HEK293T (cell line): ENCODE results near the gene TXNL4B.
"Not testable (repeated sequence)": the region's sequence is repeated elsewhere in the genome, so short reads cannot be mapped to it uniquely, and the experiment has no call there.

Source experiments
- CTCF ChIA-PET: fragments of 350-600 bp; formaldehyde crosslinking; extraction: SDS; loops from one replicate; lab custom pipeline; 2021; ENCODE audit warnings: antibody characterized with exemption, inconsistent platforms; lab: Yijun Ruan, JAX
- POLR2A ChIA-PET: fragments of 350-600 bp; formaldehyde crosslinking; extraction: SDS; loops from one replicate; lab custom pipeline; 2020; ENCODE audit warnings: antibody characterized with exemption, inconsistent platforms; lab: Yijun Ruan, JAX
- DNase-seq: peaks from one replicate; pipeline ENCODE4 v3.0.0; 2012; ENCODE audit warnings: mixed read lengths; ENCODE audit errors: extremely low spot score
- ARNT ChIP-seq: fragments of 450-650 bp; IDR thresholded peaks from 2 replicates; pipeline ENCODE4 v1.6.1; 2017; ENCODE audit warnings: mild to moderate bottlenecking
- BHLHE40 ChIP-seq: fragments of 450-650 bp; IDR thresholded peaks from 2 replicates; pipeline ENCODE4 v1.6.1; 2016; ENCODE audit warnings: mild to moderate bottlenecking, moderate library complexity, borderline replicate concordance
- CTBP1 ChIP-seq: fragments of 450-650 bp; IDR thresholded peaks from 2 replicates; pipeline ENCODE4 v1.6.1; 2016; ENCODE audit warnings: borderline replicate concordance
- ELF4 ChIP-seq: fragments of 450-650 bp; IDR thresholded peaks from 2 replicates; pipeline ENCODE4 v1.6.1; 2017; ENCODE audit warnings: antibody characterized with exemption
- FOXA1 ChIP-seq: fragments of 450-650 bp; IDR thresholded peaks from 2 replicates; pipeline ENCODE4 v1.6.1; 2016; ENCODE audit warnings: mild to moderate bottlenecking
- FOXK2 ChIP-seq: fragments of 450-650 bp; IDR thresholded peaks from 2 replicates; pipeline ENCODE4 v1.6.1; 2016; ENCODE audit warnings: mild to moderate bottlenecking
- FOXM1 ChIP-seq: fragments of 450-650 bp; IDR thresholded peaks from 2 replicates; pipeline ENCODE4 v1.6.1; 2017; ENCODE audit warnings: mild to moderate bottlenecking, borderline replicate concordance
- HDGF ChIP-seq: fragments of 450-650 bp; IDR thresholded peaks from 2 replicates; pipeline ENCODE4 v1.6.1; 2017; ENCODE audit warnings: antibody characterized with exemption, borderline replicate concordance
- L3MBTL2 ChIP-seq: fragments of 450-650 bp; conservative IDR thresholded peaks from 2 replicates; pipeline ENCODE4 v1.6.1; 2016; ENCODE audit warnings: mild to moderate bottlenecking
- LEF1 ChIP-seq: fragments of 450-650 bp; IDR thresholded peaks from 2 replicates; pipeline ENCODE4 v1.6.1; 2017; ENCODE audit warnings: mild to moderate bottlenecking, borderline replicate concordance
- NFRKB ChIP-seq: fragments of 450-650 bp; IDR thresholded peaks from 2 replicates; pipeline ENCODE4 v1.6.1; 2016; ENCODE audit warnings: mild to moderate bottlenecking, moderate library complexity
- PKNOX1 ChIP-seq: fragments of 450-650 bp; IDR thresholded peaks from 2 replicates; pipeline ENCODE4 v1.6.1; 2016
- SP1 ChIP-seq: fragments of 450-650 bp; IDR thresholded peaks from 2 replicates; pipeline ENCODE4 v1.6.1; 2017
- SUZ12 ChIP-seq: fragments of 450-650 bp; IDR thresholded peaks from 2 replicates; pipeline ENCODE4 v1.6.1; 2016; ENCODE audit warnings: mild to moderate bottlenecking
- TARDBP ChIP-seq: fragments of 450-650 bp; IDR thresholded peaks from 2 replicates; pipeline ENCODE4 v1.6.1; 2016
- ZNF384 ChIP-seq: fragments of 450-650 bp; IDR thresholded peaks from 2 replicates; pipeline ENCODE4 v1.6.1; 2016

The TXNL4B gene

GRCh38 chr16:72084445-72084844 is 9.0 kb downstream of the TXNL4B start:
- POLR2A ChIA-PET: no interaction called here
- TF ChIP-seq NFRKB (no peak), LEF1 (no peak), SP1 (no peak), L3MBTL2 (no peak), TARDBP (no peak), ELF4 (no peak), CTBP1 (no peak), SUZ12 (no peak), HDGF (no peak), PKNOX1 (no peak), ZNF384 (no peak), FOXK2 (no peak), FOXM1 (no peak), BHLHE40 (no peak), ARNT (no peak), FOXA1 (no peak)
- no peak for DNase-seq
- CTCF ChIA-PET: no interaction called here

- ChIA-PET POLR2A (no interaction called here), CTCF (interaction anchor here (0.7 kb wide), 1 partner anchor 202 kb away, joined by 3 read pairs; no protein-coding TSS in a partner anchor)
- no peak for DNase-seq
- TF ChIP-seq CTBP1: no peak
- TF ChIP-seq ZNF384: no peak
- no peak for TF ChIP-seq BHLHE40
- no peak for TF ChIP-seq ARNT
- no peak for TF ChIP-seq PKNOX1
These were observed 9.5 kb downstream of the TXNL4B start for GRCh38 chr16:72083778-72084404.

DNA sequence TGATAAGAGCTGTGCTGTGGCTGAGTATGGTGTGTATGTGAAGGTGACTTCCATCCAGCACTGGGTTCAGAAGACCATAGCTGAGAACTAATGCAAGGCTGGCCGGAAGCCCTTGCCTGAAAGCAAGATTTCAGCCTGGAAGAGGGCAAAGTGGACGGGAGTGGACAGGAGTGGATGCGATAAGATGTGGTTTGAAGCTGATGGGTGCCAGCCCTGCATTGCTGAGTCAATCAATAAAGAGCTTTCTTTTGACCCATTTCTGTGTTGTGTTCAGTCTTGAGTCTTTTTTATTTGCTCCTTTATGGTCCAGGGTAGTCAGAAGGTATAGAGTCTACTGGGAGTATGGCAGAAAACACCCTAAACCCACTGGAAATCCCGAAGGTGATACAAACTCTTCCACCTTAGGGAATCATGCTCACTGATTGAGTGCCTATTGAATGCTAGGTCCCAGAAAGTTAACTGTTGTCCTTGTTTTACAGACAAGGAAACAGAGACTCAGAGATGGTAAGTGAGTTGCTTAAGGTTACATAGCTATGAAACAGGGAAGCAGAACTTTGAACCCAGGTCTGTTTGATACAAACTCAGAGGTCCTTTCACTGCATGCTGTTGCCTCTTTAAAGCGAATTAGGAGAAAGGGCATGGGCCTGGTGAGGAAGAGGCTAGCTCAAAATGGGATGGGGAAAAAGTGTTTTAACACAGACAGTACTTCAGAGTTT is 16.3 kb downstream of the TXNL4B start:
- POLR2A ChIA-PET: interaction anchor here (1.7 kb wide), 1 partner anchor 16 kb away, joined by 5 read pairs; the partner anchor contains the start of genes DHX38 and TXNL4B
- CTCF ChIA-PET, DNase-seq: not testable (repeated sequence)

DNA sequence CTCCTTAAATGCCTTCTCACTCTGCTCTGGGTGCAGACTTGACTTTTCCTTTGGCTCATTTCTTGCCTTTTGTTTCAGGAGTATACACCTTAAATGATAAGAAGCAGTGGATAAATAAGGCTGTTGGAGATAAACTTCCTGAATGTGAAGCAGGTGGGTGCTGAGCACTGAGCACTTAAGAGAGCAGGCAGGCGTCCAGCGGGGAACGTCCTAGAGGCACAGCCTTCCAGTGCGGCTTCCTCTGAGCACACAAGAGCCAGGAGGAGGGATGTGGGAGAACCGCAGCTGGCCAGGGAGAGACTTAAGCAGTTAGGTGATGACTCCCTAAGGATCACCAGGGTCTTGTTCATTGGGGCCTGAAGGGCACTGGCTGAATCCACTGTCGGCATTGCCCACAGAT is 18.4 kb downstream of the TXNL4B start:
- DNase-seq, CTCF ChIA-PET, POLR2A ChIA-PET: not testable (repeated sequence)

GRCh38 chr16:72073560-72074230 is 19.7 kb downstream of the TXNL4B start:
- ChIA-PET POLR2A (no interaction called here), CTCF (no interaction called here)
- TF ChIP-seq ELF4: no peak
- TF ChIP-seq NFRKB: no peak
- no peak for TF ChIP-seq ARNT
- DNase-seq: no peak

DNA sequence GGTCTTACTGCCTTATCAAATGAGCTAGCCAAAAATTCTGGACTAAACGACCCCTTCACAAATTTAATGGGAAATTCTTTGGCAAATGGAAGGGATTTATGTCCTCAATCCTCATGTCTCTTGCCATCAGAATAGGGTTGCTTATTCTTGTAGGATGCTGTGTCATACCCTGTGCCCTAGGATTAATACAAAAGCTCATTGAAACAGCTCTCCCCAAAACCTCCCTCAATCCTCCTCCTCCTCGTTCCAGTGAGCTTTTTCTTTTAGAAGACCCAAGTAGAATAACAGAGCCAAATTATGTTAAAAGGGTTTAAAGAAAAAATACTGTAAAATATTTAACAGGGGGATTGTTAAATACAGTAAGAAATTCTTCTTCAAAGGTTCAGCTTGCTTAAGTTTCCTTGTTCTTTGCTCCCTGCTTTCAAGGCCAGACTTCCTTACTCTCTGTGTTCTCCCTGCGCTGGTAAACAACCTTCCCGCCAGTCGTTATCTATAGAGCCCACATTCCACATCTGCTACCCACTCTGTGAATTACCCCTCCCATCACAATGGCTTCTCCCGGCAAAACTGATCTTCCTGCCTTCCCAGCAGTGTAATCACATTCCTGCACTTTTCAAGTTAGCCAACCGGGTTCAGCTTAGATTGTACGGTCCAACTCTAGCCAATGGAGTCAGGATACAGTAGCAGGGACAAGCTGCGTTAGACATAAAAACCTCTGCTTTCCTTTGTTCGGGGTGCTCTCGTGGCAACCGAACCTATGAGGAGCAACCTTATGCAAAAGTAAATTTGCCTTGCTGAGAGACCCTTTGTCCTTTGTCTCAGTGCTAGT is 20.7 kb downstream of the TXNL4B start:
- ChIA-PET POLR2A (interaction anchor here (0.6 kb wide), 1 partner anchor 21 kb away, joined by 5 read pairs; the partner anchor contains the start of genes DHX38 and TXNL4B), CTCF (no interaction called here)
- TF ChIP-seq FOXM1 (no peak), HDGF (no peak), FOXA1 (no peak), FOXK2 (no peak)
- DNase-seq: no peak

DNA sequence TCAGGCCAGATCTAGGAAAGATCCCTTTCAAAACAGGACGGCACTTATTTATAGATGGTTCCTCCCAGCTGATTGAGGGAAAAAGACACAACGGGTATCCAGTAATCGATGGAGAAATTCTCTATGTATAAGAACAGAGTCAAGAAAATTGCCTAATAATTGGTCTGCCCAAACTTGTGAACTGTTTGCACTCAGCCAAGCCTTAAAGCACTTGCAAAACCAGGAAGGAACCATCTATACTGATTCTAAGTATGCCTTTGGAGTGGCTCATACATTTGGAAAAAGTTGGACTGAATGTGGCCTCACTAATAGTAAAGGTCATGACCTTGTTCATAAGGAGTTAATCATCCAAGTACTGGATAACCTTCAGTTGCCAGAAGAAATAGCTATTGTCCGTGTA is 24.5 kb downstream of the TXNL4B start:
- CTCF ChIA-PET: no interaction called here
- TF ChIP-seq FOXK2 (no peak), ZNF384 (no peak), SP1 (no peak), CTBP1 (no peak), SUZ12 (no peak), BHLHE40 (no peak), FOXM1 (no peak)
- POLR2A ChIA-PET: no interaction called here
- DNase-seq: no peak
